Common myeloid progenitor, CD34-positive (primary cell): Measurements from ENCODE around the gene CD164.

ENCODE experiments used
- CTCF ChIA-PET: fragments of 350-600 bp; sonication (Branson Sonifier 250); formaldehyde crosslinking; loops from one replicate; lab custom pipeline; 2021; ENCODE audit warnings: antibody characterized with exemption; lab: Charles Lee
- POLR2A ChIA-PET: fragments of 350-600 bp; sonication (Branson Sonifier 250); formaldehyde crosslinking; loops from one replicate; lab custom pipeline; 2021; ENCODE audit warnings: antibody characterized with exemption; lab: Charles Lee
- DNase-seq, 3 donors: peaks; one replicate each; pipeline versions ENCODE4 v3.0.0 to v3.0.0-alpha.2; 2013
- H3K27ac ChIP-seq, 2 experiments: 1 replicate in 1 of 2; 2 replicates in 1 of 2; pipeline ENCODE4 v1.7.0; 2013; ENCODE audit warnings: inconsistent platforms in 2 of 2, low read length in 2 of 2, mild to moderate bottlenecking in 2 of 2, low read depth in 1 of 2, moderate library complexity in 1 of 2; ENCODE audit not compliant: severe bottlenecking in 2 of 2, insufficient read depth in 1 of 2, poor library complexity in 1 of 2
- H3K27me3 ChIP-seq, 5 experiments: replicated peaks in 2 of 5; 1 replicate in 3 of 5; 2 replicates in 2 of 5; pipeline versions ENCODE4 v1.6.1 to v1.7.0; 2013; ENCODE audit warnings: low read length in 4 of 5, mild to moderate bottlenecking in 2 of 5, moderate library complexity in 2 of 5, inconsistent platforms in 1 of 5; ENCODE audit not compliant: insufficient read depth in 5 of 5, control insufficient read depth in 4 of 5
- H3K36me3 ChIP-seq, 4 experiments: 1 replicate in 2 of 4; 2 replicates in 2 of 4; pipeline versions ENCODE4 v1.6.1 to v1.7.0; 2013; ENCODE audit warnings: low read length in 3 of 4, control low read depth in 1 of 4, mild to moderate bottlenecking in 1 of 4; ENCODE audit not compliant: control insufficient read depth in 4 of 4, insufficient read depth in 4 of 4
- H3K4me1 ChIP-seq, 4 experiments: 1 replicate in 3 of 4; 2 replicates in 1 of 4; pipeline versions ENCODE4 v1.6.1 to v1.7.1; 2013; ENCODE audit warnings: low read length in 3 of 4, mild to moderate bottlenecking in 3 of 4, control low read depth in 1 of 4, inconsistent platforms in 1 of 4, moderate library complexity in 1 of 4; ENCODE audit not compliant: control insufficient read depth in 4 of 4, insufficient read depth in 4 of 4; ENCODE audit errors: control extremely low read depth in 1 of 4
- H3K4me3 ChIP-seq, 7 experiments: 1 replicate in 4 of 7; 2 replicates in 3 of 7; pipeline versions ENCODE4 v1.5.1 to v1.7.0; 2013; ENCODE audit warnings: mild to moderate bottlenecking in 7 of 7, low read length in 6 of 7, moderate library complexity in 6 of 7, inconsistent platforms in 2 of 7, low read depth in 2 of 7, control low read depth in 1 of 7; ENCODE audit not compliant: insufficient read depth in 4 of 7, control insufficient read depth in 1 of 7; ENCODE audit errors: extremely low read depth in 1 of 7
- H3K9me3 ChIP-seq, 5 experiments: 1 replicate in 4 of 5; 2 replicates in 1 of 5; pipeline versions ENCODE4 v1.6.1 to v1.7.1; 2013; ENCODE audit warnings: low read length in 4 of 5, mild to moderate bottlenecking in 2 of 5, inconsistent platforms in 1 of 5, low read depth in 1 of 5, moderate library complexity in 1 of 5; ENCODE audit not compliant: control insufficient read depth in 4 of 5, insufficient read depth in 2 of 5; ENCODE audit errors: control extremely low read depth in 1 of 5
- WGBS: methylation state at CpG from one replicate; pipeline ENCODE4 v1.1.5; 2013; ENCODE audit not compliant: insufficient coverage; 5-methylcytosine and 5-hydroxymethylcytosine counted together

Gene CD164

GRCh38 chr6:109381061-109381746 is 1.1 kb downstream of the CD164 start:
- H3K27ac ChIP-seq: peak overlapping the region; percentile 99 to 100
- peaks cover 8 to 38% (median 23%) of the 10 kb centered on the region in 4 experiments for H3K36me3 ChIP-seq
- WGBS: 0% methylated on average over 13 of the region's 25 CpGs
- peaks cover 42 to 71% (median 55%) of the 10 kb centered on the region in 4 experiments for H3K4me1 ChIP-seq
- H3K27me3 ChIP-seq: no peaks in the 10 kb centered on the region
- peak in 2 of 3 donors; percentile 37 for DNase-seq
- ChIA-PET POLR2A (interaction anchor here (0.5 to 2.6 kb wide), 6 partner anchors 10 to 305 kb away, joined by 3 to 16 read pairs (median 6); partner anchors contain the start of genes PPIL6 and SMPD2), CTCF (interaction anchor here (5.7 to 5.8 kb wide), 2 partner anchors 9 to 194 kb away, joined by 45 to 78 read pairs; no protein-coding TSS in a partner anchor)
- peak overlapping the region; percentile 71 to 100 (median 96) for H3K4me3 ChIP-seq
- H3K9me3 ChIP-seq: no peaks in the 10 kb centered on the region

GRCh38 chr6:109379711-109380110 is 2.6 kb downstream of the CD164 start:
- no peak for DNase-seq
- no peaks in the 10 kb centered on the region for H3K9me3 ChIP-seq
- peaks cover 15 to 52% (median 33%) of the 10 kb centered on the region in 4 experiments for H3K36me3 ChIP-seq
- no CpG with 5 or more reads among the region's 2 CpGs for WGBS
- ChIA-PET POLR2A (no interaction called here), CTCF (interaction anchor here (0.7 to 1.5 kb wide), 4 partner anchors 17 to 197 kb away, joined by 3 to 8 read pairs (median 5); no protein-coding TSS in a partner anchor)
- no peaks in the 10 kb centered on the region for H3K27me3 ChIP-seq
- H3K4me3 ChIP-seq: peak overlapping the region in 6 of 7 experiments; percentile 96 to 100 (median 96)
- H3K27ac ChIP-seq: peak overlapping the region; percentile 99 to 100
- peaks cover 43 to 75% (median 54%) of the 10 kb centered on the region in 4 experiments for H3K4me1 ChIP-seq

DNA sequence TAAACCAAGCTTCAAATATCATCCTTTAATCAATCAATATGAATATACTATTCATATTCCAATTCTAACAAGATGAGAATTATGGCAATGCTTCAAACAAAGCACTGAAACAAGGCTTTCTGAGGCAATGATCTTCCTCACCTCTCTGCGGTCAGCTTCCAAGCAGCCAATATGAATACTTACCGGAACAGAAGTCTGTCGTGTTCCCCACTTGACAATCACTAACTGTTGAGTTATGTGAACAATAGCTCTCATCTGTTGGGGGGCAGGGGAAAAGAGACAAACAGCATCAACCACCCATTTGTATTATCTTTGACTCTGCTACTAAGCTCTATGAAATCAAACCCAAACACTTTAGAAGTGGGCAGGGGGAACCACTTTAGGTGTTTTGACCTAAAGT is 4.5 kb downstream of the CD164 start:
- WGBS: 0% methylated on average over 2 of the region's 3 CpGs
- H3K36me3 ChIP-seq: peaks cover 27 to 71% (median 46%) of the 10 kb centered on the region in 4 experiments
- H3K4me3 ChIP-seq: peak overlapping the region in 6 of 7 experiments; percentile 4 to 100 (median 96)
- peak overlapping the region; percentile 15 to 100 for H3K27ac ChIP-seq
- peak in 2 of 3 donors; percentile 46 to 50 for DNase-seq
- ChIA-PET POLR2A (interaction anchor here (0.6 to 0.9 kb wide), 3 partner anchors 10 to 25 kb away, joined by 3 to 5 read pairs (median 4); no protein-coding TSS in a partner anchor), CTCF (interaction anchor here (0.7 to 3.4 kb wide), 8 partner anchors 9 to 190 kb away, joined by 3 to 23 read pairs (median 4); no protein-coding TSS in a partner anchor)
- peaks cover 51 to 80% (median 59%) of the 10 kb centered on the region in 4 experiments for H3K4me1 ChIP-seq
- no peaks in the 10 kb centered on the region for H3K27me3 ChIP-seq
- H3K9me3 ChIP-seq: no peaks in the 10 kb centered on the region

DNA sequence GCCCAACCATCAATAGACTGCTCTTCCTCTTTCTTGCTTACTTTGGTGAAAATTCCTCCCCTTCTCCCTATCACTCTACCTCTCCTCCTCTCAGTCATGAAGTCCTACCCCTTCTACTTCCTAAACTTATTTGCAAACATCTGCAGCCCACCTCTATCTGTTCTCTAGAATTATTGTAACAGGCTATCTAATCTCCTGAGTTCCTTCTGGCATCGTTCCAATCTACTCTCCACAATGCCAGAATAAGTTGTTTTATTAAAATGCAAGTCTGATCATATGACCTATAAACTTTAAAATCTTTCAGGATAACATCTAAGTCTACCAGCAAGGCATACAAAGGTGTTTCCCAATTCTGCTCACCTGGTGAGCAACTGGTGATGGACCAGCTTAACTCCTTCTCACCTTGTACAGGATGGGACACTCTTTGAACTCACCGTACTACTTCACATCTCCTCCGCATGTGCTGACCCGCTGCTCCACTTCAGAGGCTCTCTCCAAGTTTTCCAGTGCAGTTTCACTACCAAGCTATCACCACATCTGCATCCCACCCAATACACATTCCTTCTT is 7.9 kb downstream of the CD164 start:
- DNase-seq: peak in 1 of 3 donors; percentile 28
- Histone ChIP-seq H3K9me3 (no peaks in the 10 kb centered on the region), H3K27me3 (no peaks in the 10 kb centered on the region), H3K36me3 (peaks cover 41 to 88% (median 62%) of the 10 kb centered on the region in 4 experiments), H3K4me3 (peak overlapping the region in 4 of 7 experiments; percentile 26 to 96 (median 48)), H3K4me1 (peaks cover 49 to 90% (median 62%) of the 10 kb centered on the region in 4 experiments), H3K27ac (peak overlapping the region in 1 of 2 experiments; percentile 18)
- WGBS: 33% methylated on average over 3 of the region's 4 CpGs
- CTCF ChIA-PET: interaction anchor here (0.9 to 5.9 kb wide), 4 partner anchors 9 to 280 kb away, joined by 3 to 45 read pairs (median 4); partner anchors contain the start of genes CD164, CEP57L1 and SESN1
- POLR2A ChIA-PET: no interaction called here

DNA sequence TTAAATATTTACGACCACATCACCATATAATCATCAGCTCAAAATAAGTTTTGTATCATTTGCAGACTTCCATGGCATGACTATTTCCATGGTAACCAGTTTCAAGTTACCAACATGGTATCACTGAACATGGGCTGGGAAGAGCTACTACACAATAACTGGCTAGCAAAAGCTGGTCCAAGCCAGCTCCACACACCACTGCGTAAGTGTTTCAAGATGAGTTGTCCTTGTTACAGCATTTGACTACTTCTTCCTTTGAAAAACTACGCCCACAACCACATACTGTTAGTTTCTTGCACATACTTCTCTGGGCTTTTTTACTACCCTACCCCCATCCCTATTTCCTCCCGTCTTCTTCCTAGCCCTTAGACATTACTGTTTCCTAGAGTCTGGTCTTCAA is 8.5 kb downstream of the CD164 start:
- Histone ChIP-seq H3K27ac (peak overlapping the region in 1 of 2 experiments; percentile 46), H3K9me3 (no peaks in the 10 kb centered on the region), H3K27me3 (no peaks in the 10 kb centered on the region), H3K4me1 (peaks cover 42 to 85% (median 56%) of the 10 kb centered on the region in 4 experiments), H3K36me3 (peaks cover 41 to 89% (median 62%) of the 10 kb centered on the region in 4 experiments), H3K4me3 (peak overlapping the region in 3 of 7 experiments; percentile 38 to 96 (median 58))
- POLR2A ChIA-PET: no interaction called here
- WGBS: 13% methylated on average over 3 of the region's 4 CpGs
- CTCF ChIA-PET: interaction anchor here (0.9 to 5.9 kb wide), 7 partner anchors 10 to 279 kb away, joined by 3 to 45 read pairs (median 4); partner anchors contain the start of genes CD164, CEP57L1 and SESN1
- peak in 2 of 3 donors; percentile 45 to 50 for DNase-seq

GRCh38 chr6:109373331-109373730 is 8.9 kb downstream of the CD164 start:
- Histone ChIP-seq H3K27me3 (no peaks in the 10 kb centered on the region), H3K36me3 (peaks cover 44 to 92% (median 65%) of the 10 kb centered on the region in 4 experiments), H3K4me3 (peak overlapping the region in 3 of 7 experiments; percentile 38 to 96 (median 58)), H3K27ac (peak overlapping the region in 1 of 2 experiments; percentile 46), H3K9me3 (no peaks in the 10 kb centered on the region), H3K4me1 (peaks cover 39 to 82% (median 54%) of the 10 kb centered on the region in 4 experiments)
- 20% methylated on average over 4 of the region's 4 CpGs for WGBS
- no peak for DNase-seq
- ChIA-PET POLR2A (no interaction called here), CTCF (interaction anchor here (0.9 to 5.9 kb wide), 7 partner anchors 10 to 278 kb away, joined by 3 to 45 read pairs (median 4); partner anchors contain the start of genes CD164, CEP57L1 and SESN1)
